M059J (cell line): ENCODE results near the gene POLN. TPM values are rescaled to one million over a fixed set of nuclear protein-coding genes. Genes with fewer than 3 reads are reported as not detected.

Experiments
- DNase-seq: peaks from one replicate; pipeline ENCODE4 v3.0.0-alpha.2; 2012; ENCODE audit warnings: low read depth
- total RNA-seq: library from RNA; depleted of rRNA; stranded (reverse); fragments of >200 nt; shearing (Covaris generic); gene quantifications from 2 replicates; pipeline ENCODE4 v1.2.3, GENCODE V29; 2014; rRNA removed

The POLN gene
- total RNA-seq, result 0.44 TPM in 1 of 2 replicates, not detected in the other

DNA sequence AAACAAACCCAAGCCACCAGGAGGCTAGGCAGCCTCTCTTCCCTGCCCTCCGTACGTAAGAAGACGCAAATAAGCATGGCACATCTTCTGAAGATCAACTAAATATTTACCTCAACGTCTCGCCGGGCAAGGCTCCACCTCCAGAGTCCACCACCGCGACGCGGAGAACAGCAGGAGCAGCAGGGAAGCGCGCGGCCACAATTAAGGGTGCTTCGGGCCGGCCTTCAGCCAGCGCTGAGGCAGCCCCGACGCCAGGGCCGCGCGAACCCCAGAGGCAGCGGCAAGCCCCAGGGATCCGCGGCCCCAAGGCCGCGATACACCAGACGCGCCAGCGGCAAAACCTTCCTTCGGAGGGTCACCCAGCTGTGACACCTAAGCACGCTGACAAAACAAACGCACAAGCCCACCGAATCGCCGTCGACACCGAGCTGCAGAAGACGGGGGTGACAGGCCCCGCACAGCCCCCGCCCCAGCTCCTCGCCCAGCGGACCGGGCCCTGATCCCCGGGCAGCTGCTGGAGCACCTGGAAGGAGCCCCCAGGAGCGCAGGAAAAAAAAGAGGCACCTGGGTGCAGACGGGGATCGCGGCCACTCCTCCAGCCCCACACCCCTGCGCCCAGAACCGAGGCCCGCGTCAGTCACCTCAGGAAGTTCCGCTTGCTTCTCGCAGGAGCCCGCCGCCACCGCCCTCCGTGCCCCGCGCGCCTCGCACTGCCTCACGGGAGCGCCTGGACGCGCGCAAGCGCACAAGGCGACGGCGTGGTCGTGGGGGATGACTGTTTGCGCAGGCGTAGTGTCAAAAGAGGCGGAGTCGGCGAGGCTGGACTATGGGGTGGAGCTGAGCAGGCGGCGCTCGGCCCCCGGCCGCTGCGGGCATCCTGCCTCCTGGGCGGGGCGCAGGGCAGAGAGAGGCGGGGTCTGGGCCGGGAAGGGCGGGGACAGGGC, at the start of gene POLN, which contains the start of gene HAUS3:
Gene POLN (minus strand): TSS at position 712 of the 944 bp plus-strand sequence. CDS start 12,890 bp downstream, outside the sequence.
Gene HAUS3 (minus strand): TSS at position 712 of the 944 bp plus-strand sequence. CDS start 1,175 bp downstream, outside the sequence.
- DNase-seq, result peak; percentile 94

GRCh38 chr4:2290974-2291704, 49.2 kb upstream of the POLN start:
- DNase-seq, result no peak

DNA sequence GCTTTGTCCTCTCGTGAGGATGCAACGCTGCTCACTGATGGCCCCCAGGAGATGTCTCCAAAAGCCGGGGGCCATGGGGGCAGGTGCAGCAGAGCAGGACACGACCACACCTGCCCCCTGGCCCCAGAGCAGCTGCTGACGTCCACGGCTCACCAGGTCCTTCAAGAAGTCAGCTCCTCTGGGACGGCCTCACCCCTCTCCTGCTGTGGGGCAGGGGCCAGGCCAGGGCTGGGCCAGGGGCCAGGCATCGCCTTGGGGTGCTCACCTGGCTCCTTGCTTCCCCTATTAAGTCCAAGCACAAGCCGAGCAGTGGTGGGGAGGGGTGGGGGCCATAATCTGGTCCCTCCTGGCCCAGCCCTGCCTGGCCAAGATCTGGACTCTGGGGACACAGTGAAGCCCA, 48.6 kb upstream of the POLN start:
- DNase-seq, result no peak

GRCh38 chr4:2289955-2290333, 48.0 kb upstream of the POLN start:
- DNase-seq, result no peak

DNA sequence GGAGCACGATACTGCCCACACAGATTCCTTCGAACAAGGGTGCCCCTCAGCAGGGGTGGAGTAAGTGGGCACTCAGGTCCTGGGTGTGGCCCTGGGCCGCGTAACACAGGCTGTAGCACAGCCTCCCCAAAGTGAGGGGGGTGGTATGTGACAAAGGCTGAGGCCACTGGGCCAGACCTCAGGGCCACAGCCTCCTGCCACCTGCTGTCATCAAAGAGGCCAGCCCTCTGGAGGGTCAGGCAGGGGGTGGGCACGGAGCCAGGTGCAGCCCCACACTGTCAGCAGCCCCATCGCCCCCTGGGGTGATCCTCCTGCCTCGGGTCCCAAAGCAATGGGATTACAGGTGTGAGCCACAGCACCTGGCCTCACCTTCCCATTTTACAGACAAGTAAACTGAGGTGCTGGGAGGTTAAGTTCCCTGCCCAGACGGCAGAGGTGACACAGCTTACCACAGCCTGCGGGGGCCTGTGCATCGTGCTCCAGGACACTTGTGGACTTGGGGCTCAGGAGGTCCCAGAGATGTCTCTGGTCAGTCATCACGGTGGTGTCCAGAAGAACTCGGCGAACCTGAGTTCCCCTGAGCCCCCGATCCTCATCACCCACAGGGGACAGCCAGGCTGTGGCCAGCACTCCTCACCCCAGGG, 47.5 kb upstream of the POLN start:
- no peak for DNase-seq

GRCh38 chr4:2288051-2288541, 46.2 kb upstream of the POLN start:
- DNase-seq, result no peak

DNA sequence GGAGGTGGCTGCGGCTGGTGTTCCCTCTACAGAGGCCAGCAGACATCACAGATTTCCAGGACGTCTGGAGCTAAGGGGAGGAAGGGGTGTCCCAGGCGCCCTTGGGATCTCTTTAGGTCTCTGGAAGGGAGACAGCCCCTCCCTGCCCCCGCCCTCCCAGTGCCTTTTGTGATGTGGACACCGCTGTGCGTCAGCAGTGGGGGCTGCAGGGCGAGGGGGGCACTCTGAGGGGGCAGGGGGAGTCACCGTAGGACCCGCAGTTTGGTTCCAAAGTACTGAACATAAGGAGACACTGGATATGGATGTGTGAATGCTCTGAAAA, 45.6 kb upstream of the POLN start:
- DNase-seq, result no peak

DNA sequence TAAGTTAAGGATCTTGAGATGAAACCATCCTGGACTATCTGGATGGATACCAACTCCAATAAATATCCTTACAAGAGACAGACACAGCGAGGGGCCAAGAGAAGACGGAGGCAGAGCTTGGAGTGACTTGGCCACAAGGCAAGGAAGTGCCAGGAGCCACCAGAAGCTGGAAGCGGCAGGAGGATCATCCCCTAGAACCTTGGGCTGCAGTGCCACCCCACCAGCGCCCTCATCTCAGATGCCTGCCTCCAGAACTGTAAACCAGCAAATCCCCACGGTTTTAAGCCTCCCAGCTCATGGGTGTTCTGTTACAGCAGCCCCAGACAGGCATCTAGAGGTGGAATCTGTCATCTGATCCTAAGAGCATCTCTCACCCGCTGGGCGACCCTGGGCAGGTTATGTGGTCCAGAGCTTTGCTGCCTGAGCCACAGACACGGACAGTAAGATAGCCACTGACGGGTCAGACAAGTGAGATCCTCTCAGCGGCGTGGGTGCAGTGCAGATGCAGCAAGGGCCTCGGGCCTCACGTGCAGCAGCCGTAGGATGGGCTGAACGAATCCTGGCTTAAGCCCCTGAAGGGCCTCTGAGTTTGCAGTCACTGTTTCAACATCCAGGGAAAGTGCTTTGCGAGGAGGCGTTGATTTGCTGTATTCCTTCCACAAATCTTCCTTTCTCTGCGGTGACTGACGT, 45.1 kb upstream of the POLN start:
- DNase-seq, result no peak

DNA sequence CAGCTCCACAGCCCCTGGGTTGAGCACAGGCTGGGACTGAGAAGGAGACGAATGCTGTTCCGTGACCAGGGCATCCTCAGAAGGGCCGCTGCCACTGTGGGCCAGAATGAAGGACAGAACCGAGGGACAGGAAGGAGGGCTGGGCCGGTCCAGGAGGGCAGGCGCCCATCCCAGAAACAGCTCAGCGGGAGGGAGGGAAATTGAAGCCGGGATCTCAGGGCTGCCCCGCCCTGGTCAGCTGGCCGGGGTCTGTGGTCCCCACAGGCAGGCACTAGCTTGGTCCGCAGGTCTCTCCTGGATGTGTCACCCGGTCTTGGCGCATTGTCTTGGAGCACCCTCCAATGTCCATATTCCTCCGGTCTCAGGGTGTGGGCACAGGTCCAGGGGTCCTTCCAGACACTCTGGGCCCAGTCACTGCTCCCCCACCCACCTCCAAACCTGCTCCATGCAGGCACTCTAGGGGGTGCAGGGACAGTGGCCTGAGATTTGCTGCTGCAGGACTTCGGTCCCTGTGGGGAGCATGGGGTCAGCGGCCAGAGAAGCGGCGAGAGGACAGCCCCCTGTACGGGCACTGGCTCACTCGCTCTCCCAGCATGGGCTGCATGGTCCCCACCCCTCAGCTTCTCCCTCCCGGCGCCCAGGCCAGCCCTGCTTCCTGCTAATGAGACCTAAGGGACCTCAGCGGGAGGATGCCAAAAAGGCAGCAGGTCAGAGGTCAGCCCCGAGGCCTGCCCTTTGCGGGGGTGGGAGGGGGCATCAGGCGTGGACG, 43.9 kb upstream of the POLN start:
- no peak for DNase-seq

DNA sequence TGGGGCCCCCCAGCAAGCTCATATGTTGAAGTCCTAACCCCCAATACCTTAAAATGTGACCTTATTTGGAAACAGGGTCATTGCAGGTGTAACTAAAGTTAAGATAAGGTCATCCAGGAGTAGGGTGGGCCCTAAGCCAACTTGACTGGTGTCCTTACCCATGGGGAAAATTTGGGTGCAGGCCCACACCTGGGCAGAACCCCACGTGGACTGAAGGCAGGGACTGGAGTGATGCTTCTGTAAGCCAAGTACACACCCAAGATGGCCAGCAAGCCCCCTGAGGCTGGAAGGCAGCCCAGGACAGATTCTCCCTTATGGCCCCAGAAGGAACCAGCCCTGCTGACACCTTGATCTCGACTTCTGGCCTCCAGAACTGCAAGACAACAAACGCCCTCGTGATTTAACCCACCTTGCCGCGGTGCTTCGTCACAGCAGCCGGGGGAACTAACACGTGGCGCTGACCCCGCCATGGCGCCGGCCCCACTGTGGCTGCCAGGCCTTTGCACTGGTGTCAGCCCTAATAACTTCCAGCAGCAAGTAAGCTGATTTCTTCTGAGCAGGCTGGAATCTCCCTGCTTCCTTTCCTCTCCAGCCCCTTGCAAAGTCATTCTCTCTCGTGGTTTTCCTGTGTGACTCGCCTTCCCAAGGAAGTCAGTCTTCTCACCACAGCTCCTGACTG, 43.2 kb upstream of the POLN start:
- peak; percentile 58 for DNase-seq

DNA sequence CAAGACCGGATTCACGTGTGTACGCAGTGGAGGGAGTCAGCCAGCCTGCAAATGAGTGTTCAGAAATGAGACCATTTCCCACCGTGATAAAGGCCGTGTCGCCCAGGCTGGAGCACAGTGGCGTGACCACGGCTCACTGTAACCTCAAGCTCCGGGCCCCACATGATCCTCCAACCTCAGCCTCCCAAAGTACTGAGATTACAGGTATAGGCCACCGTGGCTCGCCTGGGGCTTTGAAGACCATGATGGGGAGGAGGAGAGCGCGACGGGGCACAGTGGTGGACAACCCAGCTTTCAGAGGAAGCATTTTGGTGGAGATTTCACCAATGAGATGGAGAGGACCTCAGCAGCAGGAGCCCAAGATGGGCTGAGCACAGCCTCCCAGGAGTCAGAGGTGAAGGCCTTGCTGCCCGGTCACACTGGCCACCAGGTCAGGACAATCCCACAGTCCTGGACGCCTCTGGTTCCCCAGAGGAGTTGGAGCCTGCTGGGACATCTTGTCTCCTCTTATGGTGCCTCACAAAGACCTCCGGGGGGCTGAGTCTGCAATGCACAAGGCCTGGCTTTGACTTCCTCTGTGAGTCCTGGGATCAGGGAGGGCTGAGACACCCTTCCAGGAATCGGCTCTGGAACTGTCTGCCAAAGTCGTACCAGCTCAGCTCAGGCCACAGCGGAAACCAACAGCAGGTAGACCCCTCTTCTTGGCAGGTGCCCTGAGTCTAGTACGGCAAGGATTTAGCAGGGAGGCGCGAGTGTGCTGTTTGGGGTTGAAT, 42.4 kb upstream of the POLN start:
- no peak for DNase-seq

DNA sequence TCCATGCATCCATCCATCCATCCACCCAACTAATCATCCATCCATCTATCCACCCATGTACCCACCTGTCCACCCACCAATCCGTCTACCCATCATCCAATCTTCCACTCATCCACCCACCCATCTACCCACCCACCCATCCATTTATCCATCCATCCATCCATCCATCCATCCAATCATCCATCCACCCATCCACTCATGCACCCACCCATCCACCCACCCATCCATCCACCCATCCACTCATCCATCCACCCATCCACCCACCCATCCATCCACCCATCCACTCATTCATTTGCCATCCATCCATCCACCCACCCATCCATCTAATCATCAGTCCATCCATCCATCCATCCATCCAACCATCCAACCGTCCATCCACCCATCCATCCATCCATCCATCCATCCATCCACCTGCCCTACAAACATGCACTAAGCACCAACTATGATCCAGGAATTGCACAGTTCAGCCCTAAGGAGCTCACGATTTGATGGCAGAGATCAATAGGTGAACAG, 41.3 kb upstream of the POLN start:
- DNase-seq, result no peak

- peak; percentile 10 for DNase-seq
These were observed 39.8 kb upstream of the POLN start for GRCh38 chr4:2281575-2282343.

- DNase-seq, result peak; percentile 34
These were observed 38.8 kb upstream of the POLN start for GRCh38 chr4:2280531-2281300.

GRCh38 chr4:2277956-2278355, 36.0 kb upstream of the POLN start:
- no peak for DNase-seq

DNA sequence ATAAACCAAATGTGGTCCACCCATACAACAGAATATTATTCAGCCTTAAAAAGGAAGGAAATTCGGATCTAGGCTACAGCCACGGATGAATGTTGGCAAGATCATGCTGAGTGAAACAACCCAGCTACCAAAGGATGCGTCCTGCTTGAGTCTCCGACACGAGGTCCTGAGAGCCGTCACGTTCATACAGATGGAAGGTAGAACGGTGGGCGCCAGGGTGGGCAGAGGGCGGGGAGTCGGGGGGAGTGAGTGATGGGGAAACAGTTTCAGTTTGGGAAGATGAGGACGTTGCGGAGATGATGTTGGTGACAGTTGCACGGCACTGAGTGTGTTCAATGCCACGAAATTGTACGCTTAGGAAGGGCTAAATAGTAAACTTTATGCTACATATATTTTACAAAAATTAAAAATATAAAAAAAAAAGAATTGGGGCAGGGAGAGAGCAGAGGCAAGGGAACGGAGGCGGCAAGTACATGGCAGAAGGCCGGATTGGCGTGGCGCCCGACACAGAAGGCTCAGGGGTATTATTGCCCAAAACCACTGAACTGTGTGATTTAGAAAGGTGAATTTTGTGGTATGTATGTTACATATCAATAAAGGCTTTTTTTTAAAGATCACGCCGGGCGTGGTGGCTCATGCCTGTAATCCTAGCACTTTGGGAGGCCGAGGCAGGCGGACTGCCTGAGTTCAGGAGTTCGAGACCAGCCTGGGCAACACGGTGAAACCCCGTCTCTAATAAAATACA, 34.8 kb upstream of the POLN start:
- no peak for DNase-seq
